Measurements from ENCODE around the gene EHD2.

The EHD2 gene

GRCh38 chr19:47675859-47676258, 37.4 kb upstream of the EHD2 start:
- no peak for TF ChIP-seq TEAD4 (IDR thresholded peaks at IDR 0.05)
- no peak for TF ChIP-seq REST (IDR thresholded peaks at IDR 0.05; ENCODE audit: low read depth)
- TF ChIP-seq CEBPB (IDR thresholded peaks at IDR 0.05), result no peak
- no peak for TF ChIP-seq ZBTB7A (IDR thresholded peaks at IDR 0.05; ENCODE audit: low read depth)
- no peak for TF ChIP-seq EGR1 (IDR thresholded peaks at IDR 0.05)
- TF ChIP-seq FOXM1 (IDR thresholded peaks at IDR 0.05; ENCODE audit: borderline replicate concordance, low read depth), result no peak
- no peak for TF ChIP-seq RAD21 (IDR thresholded peaks at IDR 0.05; ENCODE audit: low read depth)
- TF ChIP-seq NFIC (IDR thresholded peaks at IDR 0.05), result no peak
- TF ChIP-seq, protein P1, sequence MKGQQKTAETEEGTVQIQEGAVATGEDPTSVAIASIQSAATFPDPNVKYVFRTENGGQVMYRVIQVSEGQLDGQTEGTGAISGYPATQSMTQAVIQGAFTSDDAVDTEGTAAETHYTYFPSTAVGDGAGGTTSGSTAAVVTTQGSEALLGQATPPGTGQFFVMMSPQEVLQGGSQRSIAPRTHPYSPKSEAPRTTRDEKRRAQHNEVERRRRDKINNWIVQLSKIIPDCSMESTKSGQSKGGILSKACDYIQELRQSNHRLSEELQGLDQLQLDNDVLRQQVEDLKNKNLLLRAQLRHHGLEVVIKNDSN (IDR thresholded peaks at IDR 0.05), result no peak
- TF ChIP-seq, protein P2, sequence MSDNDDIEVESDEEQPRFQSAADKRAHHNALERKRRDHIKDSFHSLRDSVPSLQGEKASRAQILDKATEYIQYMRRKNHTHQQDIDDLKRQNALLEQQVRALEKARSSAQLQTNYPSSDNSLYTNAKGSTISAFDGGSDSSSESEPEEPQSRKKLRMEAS (IDR thresholded peaks at IDR 0.05), result no peak
- TF ChIP-seq YY1 (IDR thresholded peaks at IDR 0.05; ENCODE audit: low read depth), result no peak
- no peak for TF ChIP-seq TAF1 (IDR thresholded peaks at IDR 0.05; ENCODE audit: low read depth)
- TF ChIP-seq TCF12 (IDR thresholded peaks at IDR 0.05; ENCODE audit: low read depth), result no peak
- TF ChIP-seq EP300 (IDR thresholded peaks at IDR 0.05; ENCODE audit: borderline replicate concordance), result no peak
- no peak for TF ChIP-seq CREB1 (IDR thresholded peaks at IDR 0.05; ENCODE audit: low read depth)

- TF ChIP-seq YY1 (IDR thresholded peaks at IDR 0.05; ENCODE audit: low read depth) (no peak), NFIC (IDR thresholded peaks at IDR 0.05) (no peak), FOXM1 (IDR thresholded peaks at IDR 0.05; ENCODE audit: borderline replicate concordance, low read depth) (no peak)
- TF ChIP-seq, protein P1 (IDR thresholded peaks at IDR 0.05), result no peak
These were observed 36.4 kb upstream of the EHD2 start for GRCh38 chr19:47676811-47677210.

DNA sequence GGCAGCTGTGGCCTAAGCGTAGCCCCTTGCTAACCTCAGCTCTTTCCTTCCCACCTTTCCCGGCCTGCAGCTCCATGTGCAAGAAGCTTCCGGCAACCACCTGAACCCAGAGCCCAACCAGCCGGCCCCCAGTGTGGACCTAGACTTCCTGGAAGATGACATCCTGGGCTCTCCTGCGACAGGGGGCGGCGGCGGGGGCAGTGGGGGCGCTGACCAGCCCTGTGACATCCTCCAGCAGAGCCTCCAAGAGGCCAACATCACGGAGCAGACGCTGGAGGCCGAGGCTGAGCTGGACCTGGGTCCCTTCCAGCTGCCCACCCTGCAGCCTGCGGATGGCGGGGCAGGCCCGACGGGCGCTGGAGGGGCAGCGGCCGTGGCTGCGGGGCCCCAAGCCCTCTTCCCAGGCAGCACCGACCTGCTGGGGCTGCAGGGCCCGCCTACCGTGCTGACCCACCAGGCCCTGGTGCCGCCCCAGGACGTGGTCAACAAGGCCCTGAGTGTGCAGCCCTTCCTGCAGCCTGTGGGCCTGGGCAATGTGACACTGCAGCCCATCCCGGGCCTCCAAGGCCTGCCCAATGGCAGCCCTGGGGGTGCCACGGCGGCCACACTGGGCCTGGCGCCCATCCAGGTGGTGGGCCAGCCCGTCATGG, 33.8 kb upstream of the EHD2 start:
- TF ChIP-seq CREB1 (IDR thresholded peaks at IDR 0.05; ENCODE audit: low read depth), result no peak
- TF ChIP-seq TEAD4 (IDR thresholded peaks at IDR 0.05), result no peak
- no peak for TF ChIP-seq FOXM1 (IDR thresholded peaks at IDR 0.05; ENCODE audit: borderline replicate concordance, low read depth)
- TF ChIP-seq, protein P2 (IDR thresholded peaks at IDR 0.05), result no peak
- TF ChIP-seq RAD21 (IDR thresholded peaks at IDR 0.05; ENCODE audit: low read depth), result no peak
- TF ChIP-seq REST (IDR thresholded peaks at IDR 0.05; ENCODE audit: low read depth), result no peak
- no peak for TF ChIP-seq YY1 (IDR thresholded peaks at IDR 0.05; ENCODE audit: low read depth)
- no peak for TF ChIP-seq EGR1 (IDR thresholded peaks at IDR 0.05)
- no peak for TF ChIP-seq NFIC (IDR thresholded peaks at IDR 0.05)
- TF ChIP-seq TCF12 (IDR thresholded peaks at IDR 0.05; ENCODE audit: low read depth), result no peak
- TF ChIP-seq TAF1 (IDR thresholded peaks at IDR 0.05; ENCODE audit: low read depth), result no peak
- no peak for TF ChIP-seq CEBPB (IDR thresholded peaks at IDR 0.05)
- no peak for TF ChIP-seq ZBTB7A (IDR thresholded peaks at IDR 0.05; ENCODE audit: low read depth)
- TF ChIP-seq, protein P1 (IDR thresholded peaks at IDR 0.05), result no peak
- no peak for TF ChIP-seq EP300 (IDR thresholded peaks at IDR 0.05; ENCODE audit: borderline replicate concordance)

DNA sequence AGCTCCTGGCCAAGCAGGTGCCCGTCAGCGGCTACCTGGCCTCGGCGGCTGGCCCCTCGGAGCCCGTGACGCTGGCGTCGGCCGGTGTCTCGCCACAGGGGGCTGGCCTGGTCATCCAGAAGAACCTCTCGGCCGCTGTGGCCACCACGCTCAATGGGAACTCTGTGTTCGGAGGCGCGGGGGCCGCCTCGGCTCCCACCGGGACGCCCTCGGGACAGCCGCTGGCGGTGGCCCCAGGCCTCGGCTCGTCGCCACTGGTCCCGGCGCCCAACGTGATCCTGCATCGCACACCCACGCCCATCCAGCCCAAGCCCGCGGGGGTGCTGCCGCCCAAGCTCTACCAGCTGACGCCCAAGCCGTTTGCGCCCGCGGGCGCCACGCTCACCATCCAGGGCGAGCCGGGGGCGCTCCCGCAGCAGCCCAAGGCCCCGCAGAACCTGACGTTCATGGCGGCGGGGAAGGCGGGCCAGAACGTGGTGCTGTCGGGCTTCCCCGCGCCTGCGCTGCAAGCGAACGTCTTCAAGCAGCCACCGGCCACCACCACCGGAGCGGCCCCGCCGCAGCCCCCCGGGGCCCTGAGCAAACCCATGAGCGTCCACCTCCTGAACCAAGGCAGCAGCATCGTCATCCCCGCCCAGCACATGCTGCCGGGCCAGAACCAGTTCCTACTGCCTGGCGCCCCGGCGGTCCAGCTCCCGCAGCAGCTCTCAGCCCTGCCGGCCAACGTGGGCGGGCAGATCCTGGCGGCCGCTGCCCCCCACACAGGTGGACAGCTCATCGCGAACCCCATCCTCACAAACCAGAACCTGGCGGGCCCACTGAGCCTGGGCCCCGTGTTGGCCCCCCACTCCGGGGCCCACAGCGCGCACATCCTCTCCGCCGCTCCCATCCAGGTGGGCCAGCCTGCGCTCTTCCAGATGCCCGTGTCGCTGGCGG, 33.0 kb upstream of the EHD2 start:
- TF ChIP-seq EGR1 (IDR thresholded peaks at IDR 0.05) (no peak), RAD21 (IDR thresholded peaks at IDR 0.05; ENCODE audit: low read depth) (no peak), EP300 (IDR thresholded peaks at IDR 0.05; ENCODE audit: borderline replicate concordance) (no peak), YY1 (IDR thresholded peaks at IDR 0.05; ENCODE audit: low read depth) (no peak)

DNA sequence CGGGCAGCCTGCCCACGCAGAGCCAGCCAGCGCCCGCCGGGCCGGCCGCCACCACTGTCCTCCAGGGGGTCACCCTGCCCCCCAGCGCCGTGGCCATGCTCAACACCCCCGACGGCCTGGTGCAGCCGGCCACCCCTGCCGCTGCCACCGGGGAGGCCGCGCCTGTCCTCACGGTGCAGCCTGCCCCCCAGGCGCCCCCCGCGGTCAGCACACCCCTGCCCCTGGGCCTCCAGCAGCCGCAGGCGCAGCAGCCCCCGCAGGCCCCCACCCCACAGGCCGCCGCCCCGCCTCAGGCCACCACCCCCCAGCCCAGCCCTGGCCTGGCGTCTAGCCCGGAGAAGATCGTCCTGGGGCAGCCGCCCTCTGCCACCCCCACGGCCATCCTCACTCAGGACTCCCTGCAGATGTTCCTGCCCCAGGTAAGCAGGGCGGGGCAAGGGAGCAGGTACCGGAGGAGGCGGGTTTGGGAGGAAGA, 32.3 kb upstream of the EHD2 start:
- TF ChIP-seq RAD21 (IDR thresholded peaks at IDR 0.05; ENCODE audit: low read depth), result no peak
- no peak for TF ChIP-seq TEAD4 (IDR thresholded peaks at IDR 0.05)
- TF ChIP-seq, protein P1 (IDR thresholded peaks at IDR 0.05), result no peak
- TF ChIP-seq NFIC (IDR thresholded peaks at IDR 0.05), result no peak
- no peak for TF ChIP-seq CEBPB (IDR thresholded peaks at IDR 0.05)
- no peak for TF ChIP-seq FOXM1 (IDR thresholded peaks at IDR 0.05; ENCODE audit: borderline replicate concordance, low read depth)
- TF ChIP-seq CREB1 (IDR thresholded peaks at IDR 0.05; ENCODE audit: low read depth), result no peak
- no peak for TF ChIP-seq TAF1 (IDR thresholded peaks at IDR 0.05; ENCODE audit: low read depth)
- TF ChIP-seq ZBTB7A (IDR thresholded peaks at IDR 0.05; ENCODE audit: low read depth), result no peak
- TF ChIP-seq REST (IDR thresholded peaks at IDR 0.05; ENCODE audit: low read depth), result no peak
- TF ChIP-seq, protein P2 (IDR thresholded peaks at IDR 0.05), result no peak
- TF ChIP-seq EGR1 (IDR thresholded peaks at IDR 0.05), result no peak
- TF ChIP-seq EP300 (IDR thresholded peaks at IDR 0.05; ENCODE audit: borderline replicate concordance), result no peak
- TF ChIP-seq YY1 (IDR thresholded peaks at IDR 0.05; ENCODE audit: low read depth), result no peak
- no peak for TF ChIP-seq TCF12 (IDR thresholded peaks at IDR 0.05; ENCODE audit: low read depth)

Data from Ishikawa (cell line).